IMR-90 (cell line): ENCODE measurements around the gene KATNAL2. TPM values are rescaled to one million over a fixed set of nuclear protein-coding genes. Genes with fewer than 3 reads are reported as not detected.

ENCODE experiments used
- ATAC-seq: fragments of 200-7000 bp; cut with Tn5 transposase; 2 replicates; pipeline ENCODE4 v1.9.1; 2020; ENCODE audit warnings: low read depth, mild to moderate bottlenecking, moderate library complexity
- BruUV-seq: library from RNA; stranded (reverse); fragments of 400-500 nt; replicated peaks from 2 replicates; lab custom pipeline; 2021; lab: Mats Ljungman, UMichigan
- CTCF ChIA-PET: fragments of 300-600 bp; formaldehyde crosslinking; extraction: SDS; loops from one replicate; lab custom pipeline; 2021; ENCODE audit warnings: antibody characterized with exemption; lab: Yijun Ruan, JAX
- POLR2A ChIA-PET: fragments of 300-600 bp; sonication (Branson Sonifier 250); formaldehyde crosslinking; loops from one replicate; lab custom pipeline; 2022; ENCODE audit warnings: antibody characterized with exemption; ENCODE audit not compliant: unreplicated experiment; lab: Charles Lee
- DNase-seq: peaks from one replicate; pipeline ENCODE4 v3.0.0; 2013
- H2AFZ ChIP-seq: replicated peaks from 2 replicates; pipeline ENCODE3; 2013; ENCODE audit warnings: low read length, mild to moderate bottlenecking; ENCODE audit not compliant: poor library complexity
- H2AK5ac ChIP-seq: 2 replicates; pipeline ENCODE4 v1.6.1; 2013; ENCODE audit warnings: low read depth, low read length, inconsistent platforms
- H2AK9ac ChIP-seq: replicated peaks from 2 replicates; pipeline ENCODE3; 2013; ENCODE audit warnings: mild to moderate bottlenecking, low read depth, low read length, moderate library complexity; ENCODE audit not compliant: poor library complexity
- H2BK120ac ChIP-seq: 2 replicates; pipeline ENCODE4 v1.6.1; 2013; ENCODE audit warnings: low read depth, low read length, inconsistent platforms
- H2BK15ac ChIP-seq: 3 replicates; pipeline ENCODE4 v1.6.1; 2013; ENCODE audit warnings: low read depth, low read length, inconsistent platforms
- H2BK20ac ChIP-seq: 2 replicates; pipeline ENCODE4 v1.6.1; 2013; ENCODE audit warnings: low read depth, mild to moderate bottlenecking, inconsistent platforms, low read length, moderate library complexity
- H2BK5ac ChIP-seq: 2 replicates; pipeline ENCODE4 v1.6.1; 2013; ENCODE audit warnings: mild to moderate bottlenecking, low read depth, low read length, inconsistent platforms; ENCODE audit not compliant: poor library complexity, severe bottlenecking
- H3K14ac ChIP-seq: replicated peaks from 2 replicates; pipeline ENCODE4 v1.6.1; 2013; ENCODE audit warnings: low read depth, low read length, inconsistent platforms
- H3K18ac ChIP-seq: 2 replicates; pipeline ENCODE4 v1.6.1; 2013; ENCODE audit warnings: low read depth, low read length, control low read depth
- H3K23ac ChIP-seq: 2 replicates; pipeline ENCODE4 v1.6.1; 2013; ENCODE audit warnings: low read depth, low read length, inconsistent platforms
- H3K27ac ChIP-seq: 2 replicates; pipeline ENCODE4 v1.5.1; 2013; ENCODE audit warnings: mild to moderate bottlenecking, control low read depth, low read length; ENCODE audit not compliant: insufficient read depth
- H3K27me3 ChIP-seq: 2 replicates; pipeline ENCODE4 v1.6.1; 2013; ENCODE audit warnings: low read length; ENCODE audit not compliant: control insufficient read depth, insufficient read depth
- H3K36me3 ChIP-seq: 2 replicates; pipeline ENCODE4 v1.6.1; 2013; ENCODE audit warnings: low read length, mixed read lengths; ENCODE audit not compliant: control insufficient read depth, insufficient read depth
- H3K4ac ChIP-seq: 2 replicates; pipeline ENCODE4 v1.6.1; 2013; ENCODE audit warnings: low read depth, low read length, inconsistent platforms
- H3K4me1 ChIP-seq: 2 replicates; pipeline ENCODE4 v1.6.1; 2013; ENCODE audit warnings: low read length, mixed read lengths; ENCODE audit not compliant: control insufficient read depth, insufficient read depth
- H3K4me2 ChIP-seq: 2 replicates; pipeline ENCODE4 v1.6.1; 2013; ENCODE audit warnings: low read depth, mild to moderate bottlenecking, control low read depth, low read length, moderate library complexity
- H3K4me3 ChIP-seq: 2 replicates; pipeline ENCODE4 v1.5.1; 2013; ENCODE audit warnings: low read depth, mild to moderate bottlenecking, control low read depth, low read length, moderate library complexity; ENCODE audit not compliant: insufficient read depth
- H3K56ac ChIP-seq: 2 replicates; pipeline ENCODE4 v1.6.1; 2013; ENCODE audit warnings: low read length, inconsistent platforms; ENCODE audit not compliant: insufficient read depth; ENCODE audit errors: extremely low read depth
- H3K79me1 ChIP-seq, 2 experiments: 2 replicates each; pipeline ENCODE4 v1.6.1; 2013; ENCODE audit warnings: low read length in 2 of 2, inconsistent platforms in 1 of 2, low read depth in 1 of 2
- H3K9ac ChIP-seq: 2 replicates; pipeline ENCODE4 v1.6.1; 2013; ENCODE audit warnings: low read depth, low read length, control low read depth
- H3K9me1 ChIP-seq: 2 replicates; pipeline ENCODE4 v1.6.1; 2013; ENCODE audit warnings: low read length, inconsistent platforms; ENCODE audit not compliant: insufficient read depth
- H3K9me3 ChIP-seq: 2 replicates; pipeline ENCODE4 v1.6.1; 2013; ENCODE audit warnings: low read length; ENCODE audit not compliant: control insufficient read depth, insufficient read depth
- H4K20me1 ChIP-seq: 2 replicates; pipeline ENCODE4 v1.6.1; 2013; ENCODE audit warnings: low read length, inconsistent platforms; ENCODE audit not compliant: insufficient read depth
- H4K5ac ChIP-seq: 2 replicates; pipeline ENCODE4 v1.6.1; 2013; ENCODE audit warnings: mild to moderate bottlenecking, low read depth, low read length, control low read depth
- H4K8ac ChIP-seq, 2 experiments: 2 replicates each; pipeline ENCODE4 v1.6.1; 2013; ENCODE audit warnings: low read depth in 2 of 2, low read length in 2 of 2, control low read depth in 1 of 2, inconsistent platforms in 1 of 2
- H4K91ac ChIP-seq: 2 replicates; pipeline ENCODE4 v1.6.1; 2013; ENCODE audit warnings: low read depth, low read length, inconsistent platforms; ENCODE audit not compliant: insufficient read depth
- BHLHE40 ChIP-seq: fragments of 150-350 bp; IDR thresholded peaks from 2 replicates; pipeline ENCODE4 v1.6.1; 2016; ENCODE audit warnings: mild to moderate bottlenecking, low read depth, low read length
- CEBPB ChIP-seq: IDR thresholded peaks from 2 replicates; pipeline ENCODE4 v1.6.1; 2012; ENCODE audit warnings: low read depth, low read length, improper control_type of control experiment
- CHD1 ChIP-seq: IDR thresholded peaks from 2 replicates; pipeline ENCODE4 v1.6.1; 2012; ENCODE audit warnings: low read depth, low read length, improper control_type of control experiment
- FOS ChIP-seq: fragments of 150-350 bp; IDR thresholded peaks from 2 replicates; pipeline ENCODE4 v1.6.1; 2016; ENCODE audit warnings: low read depth, low read length
- MAFK ChIP-seq: IDR thresholded peaks from 2 replicates; pipeline ENCODE4 v1.6.1; 2012; ENCODE audit warnings: low read depth, low read length, improper control_type of control experiment
- MAZ ChIP-seq: IDR thresholded peaks from 2 replicates; pipeline ENCODE4 v1.6.1; 2012; ENCODE audit warnings: low read depth, mild to moderate bottlenecking, low read length, improper control_type of control experiment, moderate library complexity, borderline replicate concordance
- MXI1 ChIP-seq: IDR thresholded peaks from 2 replicates; pipeline ENCODE4 v1.6.1; 2012; ENCODE audit warnings: low read depth, mild to moderate bottlenecking, low read length, moderate library complexity, borderline replicate concordance
- NFE2L2 ChIP-seq: fragments of 150-350 bp; IDR thresholded peaks from 2 replicates; pipeline ENCODE4 v1.6.1; 2016; ENCODE audit warnings: low read depth, mild to moderate bottlenecking, low read length
- POLR2A ChIP-seq: IDR thresholded peaks from 2 replicates; pipeline ENCODE4 v1.6.1; 2012; ENCODE audit warnings: mild to moderate bottlenecking, low read depth, low read length
- RAD21 ChIP-seq: IDR thresholded peaks from 2 replicates; pipeline ENCODE4 v1.6.1; 2012; ENCODE audit warnings: low read length, improper control_type of control experiment
- RCOR1 ChIP-seq: IDR thresholded peaks from 2 replicates; pipeline ENCODE4 v1.6.1; 2012; ENCODE audit warnings: mild to moderate bottlenecking, low read length, improper control_type of control experiment; ENCODE audit not compliant: insufficient replicate concordance
- RFX5 ChIP-seq: IDR thresholded peaks from 2 replicates; pipeline ENCODE4 v1.8.0; 2012; ENCODE audit warnings: low read depth, mild to moderate bottlenecking, low read length, moderate library complexity
- SMC3 ChIP-seq: fragments of 150-350 bp; IDR thresholded peaks from 2 replicates; pipeline ENCODE4 v1.6.1; 2016; ENCODE audit warnings: low read depth, mild to moderate bottlenecking, antibody characterized with exemption, low read length, moderate library complexity
- whole genome bisulfite sequencing, 2 experiments: methylation state at CpG; one replicate each; pipeline versions ENCODE4 v1.1.5 to v1.1.7; 2013; ENCODE audit warnings: missing lambda C conversion rate in 2 of 2; ENCODE audit not compliant: insufficient read length in 1 of 2; ENCODE audit errors: extremely low coverage in 2 of 2; 5-methylcytosine and 5-hydroxymethylcytosine counted together
- dilution Hi-C: fragments of 300-500 bp; cut with HindIII; formaldehyde crosslinking; loops from one replicate; pipeline ENCODE4 v1.14.3; 2018; ENCODE audit warnings: low sequenced_read_pairs; ENCODE audit not compliant: unreplicated experiment
- in situ Hi-C: fragments of 300-500 bp; cut with MboI; formaldehyde crosslinking; loops from 3 replicates; pipeline ENCODE4 v1.14.3; 2019; ENCODE audit warnings: low sequenced_read_pairs, inconsistent platforms, mixed read lengths
- intact Hi-C: fragments of 100-400 bp; cut with micrococcal nuclease; formaldehyde crosslinking; loops from 2 replicates; pipeline ENCODE4 v1.10.0; 2022
- polyA plus RNA-seq, 3 experiments: library from polyadenylated mRNA; depleted of rRNA; stranded (reverse); fragments of >200 nt; gene quantifications; 2 replicates each; pipeline ENCODE4 v1.2.3, GENCODE V29; 2012; ENCODE audit warnings: low replicate concordance in 1 of 3
- total RNA-seq: library from RNA; depleted of rRNA; stranded (reverse); fragments of >200 nt; gene quantifications from 2 replicates; pipeline ENCODE4 v1.2.3, GENCODE V29; 2012
- TF ChIP-seq, protein P1 (sequence below): fragments of 150-350 bp; IDR thresholded peaks from 2 replicates; pipeline ENCODE4 v1.6.1; 2017; ENCODE audit warnings: mild to moderate bottlenecking, antibody characterized with exemption, low read length, low read depth
- TF ChIP-seq, protein P2 (sequence below): fragments of 150-350 bp; IDR thresholded peaks from 2 replicates; pipeline ENCODE4 v1.6.1; 2016; ENCODE audit warnings: low read depth, mild to moderate bottlenecking, low read length, moderate library complexity, borderline replicate concordance
- TF ChIP-seq, protein P3 (sequence below): conservative IDR thresholded peaks from 2 replicates; pipeline ENCODE4 v1.5.1; 2012; ENCODE audit warnings: mild to moderate bottlenecking, low read depth, low read length, improper control_type of control experiment

KATNAL2 gene
- total and polyA plus RNA-seq, 2 of the 4 experiments (the other 2 are of a cell fraction), result 0.90 to 2.3 TPM

DNA sequence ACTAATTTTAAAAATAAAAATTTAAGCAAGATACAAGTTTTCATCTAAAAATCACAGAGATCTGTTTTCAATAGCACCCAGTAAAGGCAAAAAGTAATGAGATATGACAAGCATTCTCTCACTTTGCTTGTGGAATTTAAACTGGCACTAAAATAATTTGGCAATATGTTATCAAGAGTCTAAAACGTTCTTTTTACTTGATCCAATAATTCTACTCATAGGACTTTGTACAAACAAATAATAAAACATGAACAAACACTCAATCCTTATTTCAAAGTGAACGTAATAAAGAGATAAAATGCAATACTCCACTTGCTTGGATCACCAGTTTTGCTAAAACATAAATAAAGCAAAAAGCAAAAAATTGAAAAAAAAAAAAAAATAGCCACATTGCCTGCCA, 30.5 kb upstream of the KATNAL2 start:
- H2AK5ac ChIP-seq, result no peak overlapping the region
- H2BK15ac ChIP-seq, result no peak overlapping the region
- H3K23ac ChIP-seq, result no peak overlapping the region
- intact Hi-C loops, result no loop called here
- no peak overlapping the region for H4K5ac ChIP-seq
- in situ Hi-C loops, result no loop called here
- H2BK5ac ChIP-seq, result no peak overlapping the region
- peaks cover 8% of the 10 kb centered on the region for H3K36me3 ChIP-seq
- TF ChIP-seq RFX5, result no peak
- TF ChIP-seq CEBPB, result no peak
- TF ChIP-seq CHD1, result no peak
- no peak for TF ChIP-seq MXI1
- no peak for TF ChIP-seq POLR2A
- TF ChIP-seq NFE2L2, result no peak
- TF ChIP-seq RAD21, result no peak
- TF ChIP-seq MAZ, result no peak
- no peak for TF ChIP-seq MAFK
- no peak for TF ChIP-seq FOS
- TF ChIP-seq BHLHE40, result no peak
- no peak for TF ChIP-seq RCOR1
- TF ChIP-seq, protein P1, sequence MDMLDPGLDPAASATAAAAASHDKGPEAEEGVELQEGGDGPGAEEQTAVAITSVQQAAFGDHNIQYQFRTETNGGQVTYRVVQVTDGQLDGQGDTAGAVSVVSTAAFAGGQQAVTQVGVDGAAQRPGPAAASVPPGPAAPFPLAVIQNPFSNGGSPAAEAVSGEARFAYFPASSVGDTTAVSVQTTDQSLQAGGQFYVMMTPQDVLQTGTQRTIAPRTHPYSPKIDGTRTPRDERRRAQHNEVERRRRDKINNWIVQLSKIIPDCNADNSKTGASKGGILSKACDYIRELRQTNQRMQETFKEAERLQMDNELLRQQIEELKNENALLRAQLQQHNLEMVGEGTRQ, result no peak
- TF ChIP-seq, protein P2, sequence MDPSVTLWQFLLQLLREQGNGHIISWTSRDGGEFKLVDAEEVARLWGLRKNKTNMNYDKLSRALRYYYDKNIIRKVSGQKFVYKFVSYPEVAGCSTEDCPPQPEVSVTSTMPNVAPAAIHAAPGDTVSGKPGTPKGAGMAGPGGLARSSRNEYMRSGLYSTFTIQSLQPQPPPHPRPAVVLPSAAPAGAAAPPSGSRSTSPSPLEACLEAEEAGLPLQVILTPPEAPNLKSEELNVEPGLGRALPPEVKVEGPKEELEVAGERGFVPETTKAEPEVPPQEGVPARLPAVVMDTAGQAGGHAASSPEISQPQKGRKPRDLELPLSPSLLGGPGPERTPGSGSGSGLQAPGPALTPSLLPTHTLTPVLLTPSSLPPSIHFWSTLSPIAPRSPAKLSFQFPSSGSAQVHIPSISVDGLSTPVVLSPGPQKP, result no peak
- TF ChIP-seq, protein P3, sequence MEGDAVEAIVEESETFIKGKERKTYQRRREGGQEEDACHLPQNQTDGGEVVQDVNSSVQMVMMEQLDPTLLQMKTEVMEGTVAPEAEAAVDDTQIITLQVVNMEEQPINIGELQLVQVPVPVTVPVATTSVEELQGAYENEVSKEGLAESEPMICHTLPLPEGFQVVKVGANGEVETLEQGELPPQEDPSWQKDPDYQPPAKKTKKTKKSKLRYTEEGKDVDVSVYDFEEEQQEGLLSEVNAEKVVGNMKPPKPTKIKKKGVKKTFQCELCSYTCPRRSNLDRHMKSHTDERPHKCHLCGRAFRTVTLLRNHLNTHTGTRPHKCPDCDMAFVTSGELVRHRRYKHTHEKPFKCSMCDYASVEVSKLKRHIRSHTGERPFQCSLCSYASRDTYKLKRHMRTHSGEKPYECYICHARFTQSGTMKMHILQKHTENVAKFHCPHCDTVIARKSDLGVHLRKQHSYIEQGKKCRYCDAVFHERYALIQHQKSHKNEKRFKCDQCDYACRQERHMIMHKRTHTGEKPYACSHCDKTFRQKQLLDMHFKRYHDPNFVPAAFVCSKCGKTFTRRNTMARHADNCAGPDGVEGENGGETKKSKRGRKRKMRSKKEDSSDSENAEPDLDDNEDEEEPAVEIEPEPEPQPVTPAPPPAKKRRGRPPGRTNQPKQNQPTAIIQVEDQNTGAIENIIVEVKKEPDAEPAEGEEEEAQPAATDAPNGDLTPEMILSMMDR, result no peak
- no peak for TF ChIP-seq SMC3
- H3K79me1 ChIP-seq, result peaks cover 16 to 19% of the 10 kb centered on the region in 2 experiments
- H3K9me3 ChIP-seq, result peaks cover 4% of the 10 kb centered on the region
- no peak overlapping the region for H3K4ac ChIP-seq
- WGBS, 2 experiments, result 100% methylated on average over 1 of the region's 2 CpGs; no CpG with 5 or more reads in 1 of the 2 experiments
- H3K27ac ChIP-seq, result no peak overlapping the region
- CTCF ChIA-PET, result no interaction called here
- no peaks in the 10 kb centered on the region for H3K27me3 ChIP-seq
- no peak overlapping the region for H4K91ac ChIP-seq
- DNase-seq, result no peak
- no peaks in the 10 kb centered on the region for H3K4me1 ChIP-seq
- no peak overlapping the region for H4K8ac ChIP-seq
- H4K20me1 ChIP-seq, result peaks cover 3% of the 10 kb centered on the region
- no peak overlapping the region for H3K9ac ChIP-seq
- no peak overlapping the region for H3K4me3 ChIP-seq
- H2BK120ac ChIP-seq, result no peak overlapping the region
- POLR2A ChIA-PET, result no interaction called here
- BruUV-seq, result no TSS peak
- no peak overlapping the region for H2AFZ ChIP-seq
- H3K56ac ChIP-seq, result no peak overlapping the region
- no peak overlapping the region for H3K14ac ChIP-seq
- no peak overlapping the region for H3K4me2 ChIP-seq
- no peaks in the 10 kb centered on the region for H3K9me1 ChIP-seq
- no peak overlapping the region for H2BK20ac ChIP-seq
- no peak for ATAC-seq
- dilution Hi-C loops, result no loop called here
- no peak overlapping the region for H3K18ac ChIP-seq
- H2AK9ac ChIP-seq, result no peak overlapping the region
